Measurements from ENCODE around the gene IVNS1ABP.

GRCh38 chr1:185355947-185356346 lies 38.9 kb upstream of the IVNS1ABP start:
- TF ChIP-seq CTCF (conservative IDR thresholded peaks at IDR 0.05) (no peak), ZFX (IDR thresholded peaks at IDR 0.05) (no peak)

All from C4-2B (cell line).